HL-60/S4 treated with retinoic acid at 250 ng/mL for 4 days and 3 days (cell line): ENCODE data around the gene LAMP1.
"Not testable (repeated sequence)": the region's sequence is repeated elsewhere in the genome, so short reads cannot be mapped to it uniquely, and the experiment has no call there.

Experiments
- in situ Hi-C: fragments of 300-500 bp; cut with MboI; formaldehyde crosslinking; loops from 2 replicates; pipeline ENCODE4 v1.7.0; 2022; ENCODE audit warnings: low sequenced_read_pairs

LAMP1 gene

GRCh38 chr13:113327391-113327765, 30.3 kb downstream of the LAMP1 start:
- in situ Hi-C loops, result no loop called here

DNA sequence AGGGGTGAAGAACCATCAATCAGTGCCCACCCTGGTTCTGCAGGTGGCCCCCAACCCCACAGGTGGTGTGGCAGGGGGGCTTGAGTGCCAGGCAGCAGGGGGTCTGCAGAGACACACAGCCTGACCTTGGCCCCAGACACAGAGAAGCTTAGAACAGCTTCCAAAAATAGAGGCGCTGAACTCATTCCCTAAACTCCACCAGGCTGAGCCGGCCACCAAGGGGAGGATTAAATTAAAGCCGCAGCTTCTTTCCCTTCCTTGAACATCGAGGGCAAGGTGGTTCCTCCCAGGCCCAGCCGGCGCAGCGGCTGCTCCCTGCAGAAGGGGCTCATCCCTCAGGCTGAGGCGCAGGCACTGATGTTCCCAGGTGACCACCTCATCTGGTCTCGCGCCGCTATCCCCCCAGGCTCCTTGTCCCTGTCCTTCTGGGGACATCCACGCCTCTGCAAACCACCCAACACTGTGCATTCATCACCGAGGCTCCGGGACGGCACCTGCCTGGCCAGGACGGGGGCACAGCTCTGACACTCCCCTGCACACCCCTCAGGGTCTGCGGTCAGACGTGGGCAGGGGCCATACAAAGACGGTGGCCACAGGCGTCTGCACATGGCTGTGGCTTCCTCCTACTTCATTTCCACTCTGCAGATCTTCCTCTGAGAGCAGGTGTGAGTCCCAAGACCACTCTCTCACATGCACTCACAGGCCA, 30.9 kb downstream of the LAMP1 start:
- in situ Hi-C loops, result no loop called here

DNA sequence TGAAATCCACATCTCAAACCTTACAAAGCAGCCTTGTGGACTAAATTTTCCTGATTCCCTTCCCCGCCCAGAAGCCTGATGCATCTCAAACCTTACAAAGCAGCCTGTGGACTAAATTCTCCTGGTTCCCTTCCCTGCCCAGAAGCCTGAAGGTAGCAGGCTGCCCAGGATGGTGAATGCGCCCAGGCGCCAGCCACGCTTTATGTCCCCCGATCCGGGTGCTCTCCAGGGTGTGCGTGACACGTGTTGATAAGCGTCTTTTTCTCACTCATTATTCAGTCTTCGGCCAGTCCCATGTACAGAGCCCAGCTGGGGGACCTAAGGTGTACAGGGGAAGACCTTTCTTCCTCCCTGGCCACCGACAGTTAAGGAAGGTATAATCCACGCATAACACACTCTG, 31.8 kb downstream of the LAMP1 start:
- in situ Hi-C loops, result no loop called here

DNA sequence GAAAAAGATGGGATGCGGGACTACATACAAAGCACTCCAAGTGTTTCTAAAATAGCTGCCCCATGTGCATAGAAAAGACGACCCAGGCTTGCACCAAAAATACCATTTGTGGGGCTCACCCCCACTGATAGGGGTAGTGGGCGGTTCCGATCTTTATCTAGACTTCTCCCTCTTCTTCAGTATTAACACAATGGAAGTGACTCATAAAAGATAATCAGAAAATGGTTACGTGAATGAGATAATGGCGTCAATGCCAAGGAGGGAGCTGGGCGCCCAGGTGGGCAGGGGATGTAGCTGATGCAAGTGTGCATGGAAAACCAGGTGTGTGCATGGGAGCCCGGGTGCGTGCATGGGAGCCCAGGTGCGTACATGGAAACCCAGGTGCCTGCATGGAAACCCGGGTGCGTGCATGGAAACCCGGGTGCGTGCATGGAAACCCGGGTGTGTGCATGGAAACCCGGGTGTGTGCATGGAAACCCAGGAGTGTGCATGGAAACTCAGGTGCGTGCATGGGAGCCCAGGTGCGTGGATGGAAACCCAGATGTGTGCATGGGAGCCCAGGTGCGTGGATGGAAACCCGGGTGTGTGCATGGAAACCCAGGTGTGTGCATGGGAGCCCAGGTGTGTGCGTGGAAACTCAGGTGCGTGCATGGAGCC, 32.7 kb downstream of the LAMP1 start:
- in situ Hi-C loops, result no loop called here

DNA sequence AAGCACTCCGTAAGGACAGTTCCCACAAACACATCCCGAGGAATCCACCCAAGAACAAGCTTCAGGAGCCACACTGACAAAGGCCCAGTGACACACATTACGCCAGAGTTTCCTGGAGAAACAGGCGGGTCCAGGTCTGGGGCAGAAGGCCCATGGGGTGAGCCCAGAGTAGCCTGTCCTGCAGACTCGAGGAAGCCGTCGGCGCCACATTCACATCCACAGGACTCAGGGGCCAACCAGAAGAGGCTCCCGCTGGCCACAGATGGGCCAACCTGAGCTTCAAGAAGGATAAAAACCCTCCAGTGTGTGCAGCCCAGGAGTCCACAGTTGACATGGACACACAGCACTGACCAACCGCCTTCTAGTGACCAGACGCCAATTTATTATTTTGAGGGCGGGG, 35.6 kb downstream of the LAMP1 start:
- in situ Hi-C loops, result no loop called here

DNA sequence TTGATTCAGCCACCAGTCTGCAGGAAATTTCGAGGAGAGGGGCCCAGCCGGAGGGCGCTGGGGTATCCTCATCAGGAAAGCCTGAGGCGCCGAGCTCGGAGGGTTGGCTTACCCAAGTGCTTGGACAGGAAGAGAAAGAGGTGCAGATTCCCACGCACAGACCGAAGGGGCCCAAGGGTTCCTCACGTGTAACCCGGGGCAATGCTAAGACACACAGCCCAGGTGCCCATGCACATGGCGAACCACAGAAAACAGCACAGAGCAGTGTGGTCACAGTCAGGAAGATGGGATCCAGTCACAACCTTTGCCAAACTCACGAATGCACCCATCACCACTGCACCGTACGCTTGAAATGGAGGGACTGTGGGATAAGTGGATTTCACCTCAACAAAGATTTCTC, 36.0 kb downstream of the LAMP1 start:
- in situ Hi-C loops, result no loop called here

GRCh38 chr13:113337556-113337955, 40.5 kb downstream of the LAMP1 start:
- in situ Hi-C loops, result no loop called here

GRCh38 chr13:113337976-113338375, 40.9 kb downstream of the LAMP1 start:
- in situ Hi-C loops, result no loop called here

DNA sequence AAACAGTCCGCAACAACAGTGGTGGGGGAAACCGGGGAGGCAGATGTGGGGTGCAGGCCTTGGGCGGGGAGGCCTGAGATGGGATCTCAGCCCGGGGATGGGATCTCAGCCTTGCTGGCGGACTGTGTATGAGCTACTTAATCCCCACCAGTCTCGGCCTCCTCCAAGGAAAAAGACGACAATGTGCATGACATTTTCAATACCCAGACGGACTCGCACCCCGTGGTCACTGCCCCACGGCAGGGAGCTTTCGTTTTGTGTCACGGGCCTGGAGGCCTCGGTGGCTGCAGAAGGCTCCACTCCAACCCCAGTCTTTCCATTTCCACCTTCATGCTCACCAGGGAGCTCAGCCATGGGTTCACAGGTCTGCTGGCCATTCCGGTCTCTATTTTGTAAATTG, 41.4 kb downstream of the LAMP1 start:
- in situ Hi-C loops, result no loop called here

DNA sequence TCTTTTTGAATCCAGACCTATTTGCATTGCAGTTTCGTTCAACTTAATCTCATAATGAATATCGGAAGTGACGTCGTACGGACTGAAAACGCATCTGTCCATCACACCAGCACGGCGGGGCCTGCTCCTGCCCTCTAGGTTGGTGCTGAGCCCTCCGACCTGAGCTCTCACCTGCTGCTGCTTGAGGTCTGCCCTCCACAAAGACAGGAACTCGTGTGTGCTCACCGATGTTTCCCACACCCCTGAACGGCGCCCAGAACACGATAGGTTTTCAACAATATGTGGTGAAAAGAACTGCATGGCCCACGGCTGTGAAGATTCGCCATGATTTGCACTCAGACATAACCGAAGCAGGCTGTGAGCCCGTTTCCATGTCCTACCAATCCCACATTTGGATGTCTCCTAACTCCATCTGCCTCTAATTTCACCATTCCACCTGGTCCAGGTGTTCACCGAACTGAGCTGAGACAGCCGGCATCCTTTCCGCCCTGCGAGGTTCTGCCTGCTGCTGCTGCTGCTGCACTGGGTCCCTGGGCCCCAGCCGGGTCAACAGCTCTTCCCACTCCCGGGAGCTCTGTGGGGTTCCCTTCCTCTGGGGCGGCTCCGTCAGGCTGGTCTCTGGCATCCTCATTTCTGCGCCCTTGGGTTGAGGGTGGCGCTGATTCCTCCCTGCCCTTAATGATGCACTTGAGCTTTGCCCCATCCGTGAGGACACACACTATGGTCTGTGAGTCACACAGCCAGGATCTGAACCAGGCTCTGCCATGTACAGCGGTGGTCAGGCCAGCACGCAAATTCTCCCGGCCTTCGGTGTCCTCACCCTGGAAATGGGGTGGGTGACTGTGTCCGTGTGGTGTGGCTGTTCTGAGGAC, 46.0 kb downstream of the LAMP1 start:
- in situ Hi-C loops, result no loop called here

- in situ Hi-C loops, result no loop called here
These were observed 46.6 kb downstream of the LAMP1 start for GRCh38 chr13:113343692-113343968.

DNA sequence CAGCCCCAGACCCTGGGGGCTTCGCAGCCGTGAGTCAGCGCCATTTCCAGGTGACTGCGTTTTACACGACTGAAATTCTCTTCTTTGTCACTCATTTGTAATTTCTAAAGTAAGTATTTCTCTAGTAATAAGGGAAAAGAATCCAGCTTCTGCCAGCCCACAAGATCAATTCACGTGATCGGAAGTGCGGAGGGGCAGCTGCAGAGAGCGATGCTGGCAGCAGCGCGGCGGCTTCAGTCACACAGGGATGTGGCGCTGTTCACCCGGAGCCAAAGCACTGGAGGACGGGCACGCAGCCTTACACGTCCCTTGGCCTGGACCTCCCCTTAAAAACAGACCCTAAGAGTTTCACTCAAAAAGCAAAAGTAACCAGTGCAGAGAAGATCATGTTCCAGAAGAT, 48.4 kb downstream of the LAMP1 start:
- in situ Hi-C loops, result no loop called here

- in situ Hi-C loops, result not testable (repeated sequence)
These were observed 50.7 kb downstream of the LAMP1 start for GRCh38 chr13:113347736-113348225.

DNA sequence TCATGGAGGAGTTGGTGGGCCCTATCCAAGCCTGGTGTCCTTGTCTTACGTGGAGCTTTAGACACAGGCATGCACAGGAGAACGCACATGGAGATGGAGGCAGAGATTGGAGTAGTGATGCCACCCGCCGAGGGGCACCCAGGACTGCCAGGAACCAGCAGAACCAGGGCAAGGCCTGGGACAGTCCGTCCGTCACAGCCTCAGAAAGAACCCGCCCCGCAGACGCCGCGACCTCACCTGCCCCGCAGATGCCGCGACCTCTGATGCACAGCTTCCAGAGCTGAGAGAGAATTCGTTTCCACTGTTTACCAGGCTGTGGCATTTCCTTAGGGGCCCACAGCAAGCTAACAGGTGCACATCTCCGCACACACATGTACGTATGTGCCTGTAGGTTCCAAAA, 51.6 kb downstream of the LAMP1 start:
- in situ Hi-C loops, result no loop called here

DNA sequence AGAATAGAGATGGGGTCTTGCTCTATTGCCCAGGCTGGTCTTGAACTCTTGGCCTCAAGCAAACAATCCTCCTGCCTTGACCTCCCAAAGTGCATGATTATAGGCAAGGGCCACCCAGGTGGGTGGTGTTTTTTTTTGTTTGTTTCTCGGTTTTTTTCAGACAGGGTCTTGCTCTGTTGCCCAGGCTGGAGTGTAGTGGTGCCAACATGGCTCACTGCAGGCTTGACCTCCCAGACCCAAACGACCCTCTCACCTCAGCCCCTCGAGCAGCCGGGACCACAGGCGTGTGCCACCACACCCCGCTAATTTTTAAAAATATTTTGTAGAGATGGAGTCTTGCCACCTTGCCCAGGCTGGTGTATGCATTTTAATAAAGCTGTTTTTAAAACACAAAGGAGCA, 52.0 kb downstream of the LAMP1 start:
- in situ Hi-C loops, result no loop called here

GRCh38 chr13:113349491-113349890, 52.5 kb downstream of the LAMP1 start:
- in situ Hi-C loops, result no loop called here

- in situ Hi-C loops, result no loop called here
These were observed 53.3 kb downstream of the LAMP1 start for GRCh38 chr13:113350065-113350937.

- in situ Hi-C loops, result no loop called here
These were observed 53.9 kb downstream of the LAMP1 start for GRCh38 chr13:113350938-113351335.

DNA sequence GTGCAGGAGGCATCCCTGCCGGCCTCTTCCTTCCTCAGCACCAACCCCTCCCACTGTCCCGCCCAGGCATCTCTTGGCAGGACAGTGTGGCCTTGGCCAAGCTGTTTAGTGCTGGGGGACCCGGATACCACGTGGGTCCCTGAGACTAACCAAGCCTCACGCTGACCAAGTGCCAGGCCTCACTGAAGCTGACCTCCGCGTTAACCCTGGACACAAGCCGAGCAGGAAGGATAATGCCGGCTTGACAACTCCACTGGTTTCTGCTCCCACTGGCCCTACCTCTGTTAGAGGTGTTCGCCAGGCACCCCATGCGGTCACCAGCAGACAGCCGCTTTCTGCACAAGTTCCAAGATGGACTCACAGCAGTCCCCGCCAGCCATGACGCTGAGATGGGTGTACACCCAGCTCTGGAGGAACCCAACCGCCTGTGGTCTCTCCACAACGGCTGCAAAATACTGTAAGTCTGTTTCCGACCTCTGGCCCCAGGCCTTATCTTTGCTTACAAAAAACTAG, 54.5 kb downstream of the LAMP1 start:
- in situ Hi-C loops, result no loop called here

- in situ Hi-C loops, result no loop called here
These were observed 56.2 kb downstream of the LAMP1 start for GRCh38 chr13:113353254-113353653.
